K562 (cell line): ENCODE results near the gene TOMM6. TPM values are rescaled to one million over a fixed set of nuclear protein-coding genes. Genes with fewer than 3 reads are reported as not detected.

Experiments used
- CTCF ChIP-seq, 3 experiments: IDR thresholded peaks in 2 of 3; conservative IDR thresholded peaks in 1 of 3; 2 replicates each; pipeline ENCODE4 v1.5.1; 2011 to 2012; ENCODE audit warnings: low read length in 3 of 3, mild to moderate bottlenecking in 3 of 3, control low read depth in 2 of 3, improper control_type of control experiment in 1 of 3, inconsistent platforms in 1 of 3, low read depth in 1 of 3, mixed read lengths in 1 of 3, moderate library complexity in 1 of 3; ENCODE audit not compliant: insufficient read depth in 2 of 3
- NCOA6 ChIP-seq: fragments of 450-650 bp; IDR thresholded peaks from 2 replicates; pipeline ENCODE4 v1.6.1; 2017; ENCODE audit warnings: mild to moderate bottlenecking
- NFRKB ChIP-seq: fragments of 450-650 bp; IDR thresholded peaks from 2 replicates; pipeline ENCODE4 v1.6.1; 2016; ENCODE audit warnings: low read depth
- RAD21 ChIP-seq, 2 experiments: fragments of 250-450 bp in 1 of 2; fragments of 450-650 bp in 1 of 2; sonication (Bioruptor Pico) in 1 of 2; formaldehyde crosslinking in 1 of 2; IDR thresholded peaks in 1 of 2; conservative IDR thresholded peaks in 1 of 2; 2 replicates each; pipeline versions ENCODE4 v1.4.0 to v1.8.0; 2020 to 2022; ENCODE audit warnings: mild to moderate bottlenecking in 2 of 2, moderate library complexity in 1 of 2
- RBM25 ChIP-seq: fragments of 200-400 bp; formaldehyde crosslinking; IDR thresholded peaks from 2 replicates; pipeline ENCODE4 v1.6.1; 2018; ENCODE audit warnings: low read length, low read depth, moderate library complexity; ENCODE audit not compliant: severe bottlenecking
- XRCC4 ChIP-seq: IDR thresholded peaks from one replicate; pipeline ENCODE4 v1.6.1; 2011; ENCODE audit not compliant: insufficient read depth, insufficient read length; ENCODE audit errors: extremely low read depth
- YY1 ChIP-seq, 3 experiments: IDR thresholded peaks; 2 replicates each; pipeline ENCODE4 v1.6.1; 2011; ENCODE audit warnings: low read length in 2 of 3, mild to moderate bottlenecking in 2 of 3, moderate library complexity in 2 of 3, borderline replicate concordance in 1 of 3, control low read depth in 1 of 3, low read depth in 1 of 3; ENCODE audit not compliant: insufficient read depth in 3 of 3, insufficient replicate concordance in 2 of 3, control insufficient read depth in 1 of 3, insufficient read length in 1 of 3; ENCODE audit errors: extremely low read depth in 1 of 3
- ZBTB34 ChIP-seq: fragments of 250-450 bp; sonication (Bioruptor Pico); IDR thresholded peaks from 2 replicates; pipeline ENCODE4 v1.8.0; 2021; ENCODE audit warnings: mild to moderate bottlenecking, moderate library complexity
- ZNF318 ChIP-seq, 2 experiments: fragments of 450-650 bp; IDR thresholded peaks; 2 replicates each; pipeline ENCODE4 v1.6.1; 2016; ENCODE audit warnings: mild to moderate bottlenecking in 2 of 2, borderline replicate concordance in 1 of 2, low read depth in 1 of 2, moderate library complexity in 1 of 2
- polyA plus RNA-seq, 8 experiments: library from polyadenylated mRNA; depleted of rRNA in 4 of 8; stranded (reverse) in 5 of 8; unstranded in 3 of 8; fragments of >200 nt; fragmentation: Nextera tagmentation in 2 of 8; fragmentation: Illumina TruSeq in 1 of 8; extraction: Ambion mirVana in 2 of 8; extraction: Trizol in 1 of 8; gene quantifications; 2 replicates each; pipeline versions ENCODE4 v1.2.1 to v1.2.3, GENCODE V29; 2011 to 2014; ENCODE audit warnings: inconsistent platforms in 1 of 8, missing spikeins in 1 of 8
- total RNA-seq, 7 experiments: library from RNA; depleted of rRNA in 6 of 7; stranded (reverse); fragments of >200 nt in 6 of 7; fragmentation: Illumina TruSeq in 2 of 7; extraction: Trizol in 2 of 7; gene quantifications; 2 replicates each; pipeline versions ENCODE4 v1.2.1 to v1.2.3, GENCODE V29; 2011 to 2021; ENCODE audit warnings: low replicate concordance in 1 of 7

TOMM6 gene
- total and polyA plus RNA-seq, 9 of the 15 experiments (the other 6 are each of a cell fraction or from before 2014, with no cell fraction given): 380 to 2,097 (median 1,065) TPM

GRCh38 chr6:41815587-41815986 is 28.1 kb downstream of the TOMM6 start (continued):
- TF ChIP-seq ZNF318 (IDR thresholded peaks at IDR 0.05; ENCODE audit: borderline replicate concordance in 1 of 2, low read depth in 1 of 2): no peak
- TF ChIP-seq XRCC4: no peak
- no peak for TF ChIP-seq NFRKB
- TF ChIP-seq RAD21 (CRISPR knock-in tag; conservative IDR thresholded peaks at IDR 0.05 in 1 of 2, IDR thresholded peaks at IDR 0.05 in 1 of 2): no peak
- TF ChIP-seq RBM25: no peak
- no peak for TF ChIP-seq ZBTB34
- TF ChIP-seq CTCF (IDR thresholded peaks at IDR 0.05 in 2 of 3, conservative IDR thresholded peaks at IDR 0.05 in 1 of 3; ENCODE audit: insufficient read depth in 2 of 3, low read depth in 1 of 3, low read length in 3 of 3): no peak
- no peak for TF ChIP-seq NCOA6
- TF ChIP-seq YY1 (IDR thresholded peaks at IDR 0.05; ENCODE audit: borderline replicate concordance in 1 of 3, control insufficient read depth in 1 of 3, extremely low read depth in 1 of 3, insufficient read depth in 3 of 3, insufficient read length in 1 of 3, insufficient replicate concordance in 2 of 3, low read depth in 1 of 3, low read length in 2 of 3): no peak
